Adrenal gland (tissue), 12 donors: ENCODE results near the gene SLC22A4. TPM values are rescaled to one million over a fixed set of nuclear protein-coding genes. Genes with fewer than 3 reads are reported as not detected.
A peak's percentile ranks its signal among the peaks of the same experiment; 100 is the strongest.

ENCODE experiments used
- DNase-seq, 7 donors: peaks; one replicate each; pipeline ENCODE4 v3.0.0-alpha.2; 2019 to 2020
- H3K27ac ChIP-seq, 5 donors: fragments of 200-600 bp; sonication (generic) in 4 of 5; 1 replicate in 3 of 5; 2 replicates in 2 of 5; pipeline versions ENCODE4 v1.5.1 to v1.8.0; 2016 to 2020; ENCODE audit warnings: mild to moderate bottlenecking in 1 of 5
- H3K27me3 ChIP-seq: fragments of 200-600 bp; 2 replicates; pipeline ENCODE4 v1.8.0; 2021
- H3K36me3 ChIP-seq, 2 donors: fragments of 200-600 bp; replicated peaks in 1 of 2; 1 replicate in 1 of 2; 2 replicates in 1 of 2; pipeline versions ENCODE4 v1.5.1 to v1.8.0; 2018 to 2022
- H3K4me1 ChIP-seq, 2 donors: fragments of 200-600 bp; replicated peaks in 1 of 2; 1 replicate in 1 of 2; 2 replicates in 1 of 2; pipeline versions ENCODE4 v1.5.1 to v1.8.0; 2018 to 2021
- H3K4me3 ChIP-seq, 4 donors: fragments of 200-600 bp; sonication (generic) in 3 of 4; one replicate each; pipeline ENCODE4 v1.5.1; 2016 to 2018
- H3K9me3 ChIP-seq, 3 donors: fragments of 200-600 bp; sonication (generic) in 1 of 3; replicated peaks in 1 of 3; 1 replicate in 2 of 3; 2 replicates in 1 of 3; pipeline versions ENCODE4 v1.5.1 to v1.8.0; 2016 to 2021
- POLR2A ChIP-seq, 2 donors: fragments of 450-650 bp; IDR thresholded peaks; one replicate each; pipeline ENCODE4 v1.6.1; 2017; ENCODE audit warnings: antibody characterized with exemption in 2 of 2, mild to moderate bottlenecking in 2 of 2, moderate library complexity in 1 of 2
- WGBS, 4 donors: extraction: QIAGEN DNeasy Blood & Tissue Kit in 2 of 4; methylation state at CpG; one replicate each; pipeline versions ENCODE4 v1.1.5 to v1.1.7; 2013 to 2017; 5-methylcytosine and 5-hydroxymethylcytosine counted together
- intact Hi-C, 2 donors: fragments of 100-400 bp; cut with DNase I; formaldehyde crosslinking; loops; one replicate each; pipeline versions ENCODE4 v1.14.1 to v1.15.0; 2022 to 2023
- polyA plus RNA-seq, 3 donors: library from polyadenylated mRNA; stranded (reverse); fragments of 200-250 nt in 2 of 3; fragments of 350-450 nt in 1 of 3; fragmentation: Illumina TruSeq in 1 of 3; extraction: RNeasy Lipid Tissue Mini Kit (QIAGEN cat#74804) in 1 of 3; gene quantifications; one replicate each; pipeline ENCODE4 v1.2.3, GENCODE V29; 2013 to 2014
- total RNA-seq, 9 donors: library from RNA; depleted of rRNA in 4 of 9; stranded (reverse); fragments of >200 nt in 4 of 9; fragments of 120-200 nt in 1 of 9; fragmentation: NEBNext Ultra II Directional in 1 of 9; extraction: Animal tissue kit (Norgen Biotek cat#: 25700) in 1 of 9; gene quantifications; one replicate each; pipeline versions ENCODE4 v1.1.0 to v1.2.4, GENCODE V29; 2013 to 2023
- TF ChIP-seq, protein P1 (sequence below), 6 experiments: fragments of 450-650 bp in 4 of 6; fragments of 200-600 bp in 2 of 6; sonication (generic) in 1 of 6; IDR thresholded peaks; 1 replicate in 5 of 6; 2 replicates in 1 of 6; pipeline versions ENCODE4 v1.5.1 to v1.8.0; 2016 to 2021; ENCODE audit warnings: antibody characterized with exemption in 6 of 6, mild to moderate bottlenecking in 2 of 6, moderate library complexity in 1 of 6
- donor health status: healthy with polysubstance abuse.
- donor health status: Bipolar disorder and iron deficiency.
- donor health status: DM: yes; HTN: yes; CAD: no.
- donor health status: DM: no; HTN: no; CAD: no.
- donor health status: DM: no; HTN: no; CAD: no.
- donor health status: DM: yes; HTN: yes; CAD: no.

The SLC22A4 gene
- total and polyA plus RNA-seq, 12 donors, result 1.4 to 8.2 (median 3.2) TPM

DNA sequence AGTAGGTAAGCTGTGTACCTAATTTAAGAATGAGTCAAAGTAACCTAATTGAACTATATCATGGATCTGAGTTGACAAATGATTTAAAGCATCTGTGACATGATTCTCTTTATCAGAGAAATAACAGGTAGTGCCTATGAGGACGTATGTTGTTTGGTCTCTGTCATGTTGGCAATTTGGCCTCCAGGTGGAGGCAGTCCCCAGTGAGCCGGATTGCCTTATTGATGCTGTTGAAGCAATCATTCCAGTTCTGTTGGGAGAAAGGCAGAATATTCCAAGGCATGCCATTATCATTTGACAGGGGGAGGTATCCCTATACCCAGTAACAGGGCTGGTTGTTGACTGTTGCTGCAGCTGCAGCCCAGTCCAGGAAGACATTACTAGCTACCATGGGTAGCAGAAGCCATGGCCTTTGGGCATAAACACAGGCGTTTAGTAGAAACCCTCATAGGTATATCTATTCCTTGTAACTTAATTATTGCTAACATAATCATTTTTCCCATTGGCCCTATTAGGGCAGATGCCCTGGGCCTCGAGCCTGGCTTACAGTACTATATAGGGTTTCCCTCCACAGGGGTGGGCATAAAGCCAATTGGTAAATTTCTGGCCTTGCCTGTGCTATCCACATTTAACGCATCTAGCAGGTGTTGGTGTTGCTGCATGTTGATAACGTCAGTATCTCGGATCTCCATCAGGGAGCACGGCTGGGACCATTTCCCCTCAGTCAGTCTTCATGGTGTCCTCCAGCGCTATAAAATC lies 12.2 kb upstream of the SLC22A4 start:
- Histone ChIP-seq H3K27me3 (no peaks in the 10 kb centered on the region), H3K4me3 (no peak overlapping the region), H3K9me3 (no peaks in the 10 kb centered on the region), H3K36me3 (no peaks in the 10 kb centered on the region), H3K27ac (no peak overlapping the region), H3K4me1 (no peaks in the 10 kb centered on the region)
- WGBS, 4 donors, result 83 to 90% (median 86%) methylated on average over 8 to 9 of the region's 9 CpGs
- no peak for TF ChIP-seq POLR2A (IDR thresholded peaks at IDR 0.05)
- TF ChIP-seq, protein P1, sequence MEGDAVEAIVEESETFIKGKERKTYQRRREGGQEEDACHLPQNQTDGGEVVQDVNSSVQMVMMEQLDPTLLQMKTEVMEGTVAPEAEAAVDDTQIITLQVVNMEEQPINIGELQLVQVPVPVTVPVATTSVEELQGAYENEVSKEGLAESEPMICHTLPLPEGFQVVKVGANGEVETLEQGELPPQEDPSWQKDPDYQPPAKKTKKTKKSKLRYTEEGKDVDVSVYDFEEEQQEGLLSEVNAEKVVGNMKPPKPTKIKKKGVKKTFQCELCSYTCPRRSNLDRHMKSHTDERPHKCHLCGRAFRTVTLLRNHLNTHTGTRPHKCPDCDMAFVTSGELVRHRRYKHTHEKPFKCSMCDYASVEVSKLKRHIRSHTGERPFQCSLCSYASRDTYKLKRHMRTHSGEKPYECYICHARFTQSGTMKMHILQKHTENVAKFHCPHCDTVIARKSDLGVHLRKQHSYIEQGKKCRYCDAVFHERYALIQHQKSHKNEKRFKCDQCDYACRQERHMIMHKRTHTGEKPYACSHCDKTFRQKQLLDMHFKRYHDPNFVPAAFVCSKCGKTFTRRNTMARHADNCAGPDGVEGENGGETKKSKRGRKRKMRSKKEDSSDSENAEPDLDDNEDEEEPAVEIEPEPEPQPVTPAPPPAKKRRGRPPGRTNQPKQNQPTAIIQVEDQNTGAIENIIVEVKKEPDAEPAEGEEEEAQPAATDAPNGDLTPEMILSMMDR (IDR thresholded peaks at IDR 0.05), result no peak
- intact Hi-C loops, result no loop called here
- DNase-seq, result peak in 3 of 7 donors; percentile 8 to 33 (median 9)

DNA sequence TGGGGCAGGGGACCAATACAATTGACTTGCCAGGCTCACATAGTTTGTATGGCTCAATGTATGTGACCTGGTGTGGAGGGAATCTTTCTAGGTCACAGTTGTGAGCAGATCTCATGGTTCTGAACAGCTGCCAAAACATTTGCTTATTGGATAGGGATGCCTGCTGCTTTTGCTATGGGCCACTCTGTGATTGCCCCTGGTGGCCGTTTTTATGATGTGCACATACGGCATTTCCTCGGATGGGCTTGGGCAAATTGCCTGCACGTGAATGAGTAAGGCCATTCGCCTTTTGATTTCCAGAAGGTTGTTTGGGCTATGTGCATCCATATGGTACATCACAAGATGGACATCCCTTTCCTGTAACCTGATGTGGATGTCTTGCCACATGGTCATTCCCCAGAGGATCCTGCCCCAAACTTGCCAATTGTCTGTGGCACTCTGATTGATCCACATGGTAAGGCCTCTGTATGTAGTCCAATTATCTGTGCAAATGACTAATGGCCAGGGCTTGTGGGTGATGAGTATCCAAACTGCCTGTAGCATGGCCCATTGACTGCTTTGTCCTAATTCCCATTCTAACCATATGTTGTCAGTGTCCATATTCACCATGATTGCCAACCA lies 10.7 kb upstream of the SLC22A4 start:
- intact Hi-C loops, result no loop called here
- DNase-seq, result peak in 6 of 7 donors; percentile 53 to 84 (median 77)
- H3K36me3 ChIP-seq, result no peaks in the 10 kb centered on the region

DNA sequence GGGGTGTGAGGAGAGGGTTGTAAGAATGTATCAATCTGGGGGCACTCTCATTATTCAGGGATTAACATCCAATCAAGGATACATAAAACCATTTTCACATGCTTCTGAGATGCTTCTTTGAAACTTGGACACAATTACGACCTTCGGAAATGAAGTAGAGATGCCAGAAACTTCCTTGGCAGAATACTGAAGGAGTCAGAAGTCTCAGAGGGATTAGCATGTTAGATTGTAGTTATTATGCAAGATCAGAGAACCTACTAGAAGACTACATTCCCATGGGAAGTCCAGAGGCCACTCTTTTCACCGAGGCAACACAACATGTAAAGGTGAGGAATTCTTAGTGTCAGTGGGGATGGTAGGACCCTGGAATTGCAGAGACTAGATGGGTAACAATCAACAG lies 5.1 kb upstream of the SLC22A4 start:
- no peaks in the 10 kb centered on the region for H3K9me3 ChIP-seq
- no peak overlapping the region for H3K27ac ChIP-seq
- no peak overlapping the region for H3K4me3 ChIP-seq
- no peaks in the 10 kb centered on the region for H3K27me3 ChIP-seq
- intact Hi-C loops, result no loop called here
- peak in 1 of 7 donors; percentile 33 for DNase-seq
- H3K36me3 ChIP-seq, result no peaks in the 10 kb centered on the region
- H3K4me1 ChIP-seq, result peaks cover 0 to 8% of the 10 kb centered on the region in 2 donors
- 73 to 78% (median 75%) methylated on average over 3 of the region's 3 CpGs for WGBS, 4 donors
- TF ChIP-seq, protein P1 (IDR thresholded peaks at IDR 0.05), result no peak

More for the DNA sequence above, 10.7 kb upstream of the SLC22A4 start:
- H3K27ac ChIP-seq, result no peak overlapping the region
- 20 to 38% (median 30%) methylated on average over 2 to 5 of the region's 5 CpGs for WGBS, 4 donors
- no peaks in the 10 kb centered on the region for H3K27me3 ChIP-seq
- TF ChIP-seq POLR2A (IDR thresholded peaks at IDR 0.05), result no peak
- TF ChIP-seq, protein P1 (IDR thresholded peaks at IDR 0.05), result peak; percentile 52 to 73 (median 58)
- H3K4me3 ChIP-seq, result no peak overlapping the region
- H3K9me3 ChIP-seq, result no peaks in the 10 kb centered on the region
- H3K4me1 ChIP-seq, result no peaks in the 10 kb centered on the region

DNA sequence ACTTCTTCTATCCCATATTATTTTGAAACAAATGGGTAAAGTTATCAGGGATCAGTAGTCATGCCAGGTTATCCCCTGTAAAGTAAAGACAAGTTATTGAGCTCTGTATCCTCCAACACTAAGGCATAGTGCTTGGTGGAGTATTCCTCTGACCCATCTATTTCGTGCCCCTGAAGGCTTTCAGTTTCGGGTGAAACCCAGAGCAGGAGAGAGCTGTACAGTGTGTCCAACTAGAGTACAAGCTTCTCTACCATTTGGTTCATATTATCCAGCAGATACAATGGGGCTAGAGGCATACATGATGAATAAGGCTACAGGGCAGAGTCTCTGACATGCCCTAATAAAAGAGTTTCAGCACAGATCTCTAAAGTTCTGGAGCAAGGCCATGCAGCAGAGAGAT lies 3.2 kb upstream of the SLC22A4 start:
- peak in 1 of 7 donors; percentile 2 for DNase-seq
- Histone ChIP-seq H3K27ac (no peak overlapping the region), H3K27me3 (no peaks in the 10 kb centered on the region), H3K36me3 (no peaks in the 10 kb centered on the region), H3K9me3 (no peaks in the 10 kb centered on the region), H3K4me3 (no peak overlapping the region), H3K4me1 (peaks cover 0 to 22% of the 10 kb centered on the region in 2 donors)
- WGBS, 4 donors, result 89 to 96% (median 93%) methylated on average over 2 of the region's 2 CpGs
- TF ChIP-seq, protein P1 (IDR thresholded peaks at IDR 0.05), result no peak
- TF ChIP-seq POLR2A (IDR thresholded peaks at IDR 0.05), result no peak
- intact Hi-C loops, result loop anchor here in 1 of 2 donors (10.0 kb wide), 1 partner anchor 74 kb away; the partner anchor contains the start of gene SLC22A5
